Subcutaneous abdominal adipose tissue (tissue), 5 donors: ENCODE measurements around the gene FBXL17.
"Not testable (repeated sequence)": the region's sequence is repeated elsewhere in the genome, so short reads cannot be mapped to it uniquely, and the experiment has no call there.

Experiments
- H3K27ac ChIP-seq: one replicate; pipeline ENCODE4 v1.7.0; 2013; ENCODE audit warnings: low read depth, mild to moderate bottlenecking, inconsistent platforms, low read length, moderate library complexity
- H3K27me3 ChIP-seq, 5 donors: one replicate each; pipeline ENCODE4 v1.7.0; 2013; ENCODE audit warnings: low read length in 5 of 5, inconsistent platforms in 1 of 5; ENCODE audit not compliant: control insufficient read depth in 5 of 5, insufficient read depth in 4 of 5
- H3K36me3 ChIP-seq, 5 donors: one replicate each; pipeline ENCODE4 v1.7.0; 2013; ENCODE audit warnings: low read length in 5 of 5; ENCODE audit not compliant: control insufficient read depth in 5 of 5, insufficient read depth in 5 of 5
- H3K4me1 ChIP-seq, 5 donors: one replicate each; pipeline ENCODE4 v1.7.0; 2013; ENCODE audit warnings: low read length in 5 of 5, mild to moderate bottlenecking in 3 of 5, moderate library complexity in 1 of 5; ENCODE audit not compliant: control insufficient read depth in 5 of 5, insufficient read depth in 5 of 5
- H3K4me3 ChIP-seq, 5 donors: one replicate each; pipeline ENCODE4 v1.7.0; 2013; ENCODE audit warnings: low read length in 5 of 5, low read depth in 1 of 5
- H3K9ac ChIP-seq, 5 donors: one replicate each; pipeline ENCODE4 v1.7.0; 2013; ENCODE audit warnings: low read length in 5 of 5, mild to moderate bottlenecking in 4 of 5, moderate library complexity in 3 of 5
- H3K9me3 ChIP-seq, 5 donors: one replicate each; pipeline ENCODE4 v1.7.0; 2013; ENCODE audit warnings: low read length in 5 of 5; ENCODE audit not compliant: control insufficient read depth in 5 of 5
- donor health status: healthy.
- donor health status: healthy.
- donor health status: healthy.
- donor health status: healthy.
- donor health status: healthy.

The FBXL17 gene

GRCh38 chr5:108193021-108193795 is 188.7 kb downstream of the FBXL17 start:
- no peak overlapping the region for H3K27ac ChIP-seq
- no peak overlapping the region for H3K4me3 ChIP-seq
- no peaks in the 10 kb centered on the region for H3K27me3 ChIP-seq
- H3K9ac ChIP-seq: no peak overlapping the region
- H3K36me3 ChIP-seq: peaks cover 0 to 3% (median 0%) of the 10 kb centered on the region in 5 donors
- H3K4me1 ChIP-seq: no peaks in the 10 kb centered on the region
- no peaks in the 10 kb centered on the region for H3K9me3 ChIP-seq

GRCh38 chr5:108184940-108185339 is 197.0 kb downstream of the FBXL17 start:
- H3K4me3 ChIP-seq: no peak overlapping the region
- H3K36me3 ChIP-seq: peaks cover 0 to 6% (median 3%) of the 10 kb centered on the region in 5 donors
- no peaks in the 10 kb centered on the region for H3K27me3 ChIP-seq
- H3K9me3 ChIP-seq: no peaks in the 10 kb centered on the region
- H3K27ac ChIP-seq: no peak overlapping the region
- no peaks in the 10 kb centered on the region for H3K4me1 ChIP-seq
- no peak overlapping the region for H3K9ac ChIP-seq

DNA sequence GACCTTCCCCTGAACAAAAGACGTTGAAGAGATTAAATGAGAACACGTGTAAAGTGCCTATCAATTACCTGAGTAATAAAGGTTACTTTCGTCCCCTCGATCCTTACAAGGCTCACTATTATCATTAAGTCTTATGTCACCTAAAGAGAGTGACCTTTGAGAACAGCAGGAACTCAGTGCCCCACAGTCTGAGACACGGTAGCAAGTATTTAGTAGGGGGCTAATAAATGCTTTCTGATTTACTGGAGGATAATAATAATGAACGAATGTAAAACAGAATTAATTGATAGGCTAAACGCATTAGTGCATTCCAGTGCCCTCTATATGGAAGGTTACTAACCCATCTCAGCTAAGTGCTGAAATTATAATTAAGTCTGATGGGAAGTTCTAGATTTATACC is 199.9 kb downstream of the FBXL17 start:
- Histone ChIP-seq H3K36me3 (peaks cover 0 to 6% (median 3%) of the 10 kb centered on the region in 5 donors), H3K9me3 (no peaks in the 10 kb centered on the region), H3K4me1 (no peaks in the 10 kb centered on the region), H3K9ac (no peak overlapping the region), H3K4me3 (no peak overlapping the region), H3K27me3 (no peaks in the 10 kb centered on the region), H3K27ac (no peak overlapping the region)

- Histone ChIP-seq H3K9me3 (no peaks in the 10 kb centered on the region), H3K4me1 (no peaks in the 10 kb centered on the region), H3K9ac (no peak overlapping the region), H3K27me3 (no peaks in the 10 kb centered on the region), H3K36me3 (peaks cover 0 to 4% (median 0%) of the 10 kb centered on the region in 5 donors), H3K4me3 (no peak overlapping the region), H3K27ac (no peak overlapping the region)
Observed at GRCh38 chr5:108174286-108174685, 207.6 kb downstream of the FBXL17 start.

GRCh38 chr5:108171759-108172158 is 210.1 kb downstream of the FBXL17 start:
- H3K4me1 ChIP-seq: no peaks in the 10 kb centered on the region
- H3K4me3 ChIP-seq: no peak overlapping the region
- H3K9me3 ChIP-seq: no peaks in the 10 kb centered on the region
- H3K27ac ChIP-seq: no peak overlapping the region
- no peak overlapping the region for H3K9ac ChIP-seq
- peaks cover 0 to 4% (median 0%) of the 10 kb centered on the region in 5 donors for H3K36me3 ChIP-seq
- no peaks in the 10 kb centered on the region for H3K27me3 ChIP-seq

- Histone ChIP-seq H3K27me3 (no peaks in the 10 kb centered on the region), H3K4me3 (no peak overlapping the region), H3K27ac (no peak overlapping the region), H3K9ac (no peak overlapping the region), H3K4me1 (no peaks in the 10 kb centered on the region), H3K36me3 (peaks cover 0 to 4% (median 0%) of the 10 kb centered on the region in 5 donors), H3K9me3 (no peaks in the 10 kb centered on the region)
Observed at GRCh38 chr5:108168915-108169314, 213.0 kb downstream of the FBXL17 start.

DNA sequence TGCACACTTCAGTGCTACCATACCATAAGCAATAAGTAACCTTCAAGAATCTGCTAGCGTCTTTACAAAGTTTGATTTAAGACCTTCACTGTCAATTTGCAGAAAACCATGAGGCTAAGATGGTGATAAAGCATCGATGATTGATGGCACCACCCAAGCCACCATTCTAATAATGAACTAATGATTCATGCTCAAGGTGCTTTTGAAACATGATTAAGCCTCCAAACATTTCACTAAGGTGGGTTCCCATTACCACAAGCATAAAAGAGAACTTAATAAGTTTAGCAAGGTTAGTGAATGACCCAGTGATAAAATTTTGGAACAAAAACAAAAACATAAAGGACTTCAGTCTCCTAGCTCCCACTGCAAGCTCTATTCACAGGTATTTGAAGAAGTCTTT is 214.7 kb downstream of the FBXL17 start:
- Histone ChIP-seq H3K27me3 (no peaks in the 10 kb centered on the region), H3K36me3 (peaks cover 0 to 4% (median 0%) of the 10 kb centered on the region in 5 donors), H3K4me3 (no peak overlapping the region), H3K9ac (no peak overlapping the region), H3K27ac (no peak overlapping the region), H3K4me1 (no peaks in the 10 kb centered on the region), H3K9me3 (no peaks in the 10 kb centered on the region)

DNA sequence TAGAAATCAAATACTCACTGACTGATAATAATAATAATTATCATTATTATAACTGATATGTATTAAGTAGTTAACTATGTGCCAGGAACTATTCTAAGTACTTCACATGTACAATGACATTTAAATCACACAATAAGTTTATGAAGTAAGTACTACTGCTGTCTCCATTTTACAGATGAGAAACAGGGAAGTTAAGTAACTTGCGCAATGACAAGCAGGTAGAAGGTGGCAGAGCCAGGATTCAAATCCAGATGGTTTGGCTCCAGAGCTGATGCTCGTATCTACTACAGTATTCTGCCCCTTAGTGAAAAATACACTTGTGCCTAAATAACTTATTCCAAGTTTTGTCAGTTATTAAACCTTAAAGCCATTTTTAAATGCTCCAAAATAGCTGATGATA is 217.3 kb downstream of the FBXL17 start:
- no peaks in the 10 kb centered on the region for H3K4me1 ChIP-seq

DNA sequence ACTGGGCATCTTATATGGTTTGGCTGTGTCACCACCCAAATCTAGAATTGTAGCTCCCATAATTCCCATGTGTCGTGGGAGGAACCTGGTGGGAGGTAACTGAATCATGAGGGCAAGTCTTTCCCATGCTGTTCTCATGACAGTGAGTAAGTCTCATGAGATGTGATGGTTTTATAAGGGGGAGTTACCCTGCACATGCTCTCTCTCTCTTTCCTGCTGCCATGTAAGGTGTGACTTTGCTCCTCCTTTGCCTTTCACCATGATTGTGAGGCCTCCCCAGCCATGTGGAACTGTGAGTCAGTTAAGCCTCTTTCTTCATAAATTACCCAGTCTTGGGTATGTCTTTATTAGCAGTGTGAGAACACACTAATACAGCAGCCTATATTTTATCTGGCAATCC is 229.0 kb downstream of the FBXL17 start:
- not testable (repeated sequence) for H3K9ac ChIP-seq, H3K27ac ChIP-seq, H3K36me3 ChIP-seq, H3K9me3 ChIP-seq, H3K4me1 ChIP-seq, H3K27me3 ChIP-seq, H3K4me3 ChIP-seq

More for the DNA sequence above, 217.3 kb downstream of the FBXL17 start:
- Histone ChIP-seq H3K27ac (no peak overlapping the region), H3K9me3 (no peaks in the 10 kb centered on the region), H3K36me3 (no peaks in the 10 kb centered on the region), H3K9ac (no peak overlapping the region), H3K4me3 (no peak overlapping the region), H3K27me3 (no peaks in the 10 kb centered on the region)

GRCh38 chr5:108149369-108149768 is 232.5 kb downstream of the FBXL17 start:
- H3K27me3 ChIP-seq: no peaks in the 10 kb centered on the region
- no peak overlapping the region for H3K27ac ChIP-seq
- no peaks in the 10 kb centered on the region for H3K4me1 ChIP-seq
- H3K36me3 ChIP-seq: peaks cover 0 to 5% (median 0%) of the 10 kb centered on the region in 5 donors
- no peak overlapping the region for H3K4me3 ChIP-seq
- H3K9ac ChIP-seq: no peak overlapping the region
- H3K9me3 ChIP-seq: no peaks in the 10 kb centered on the region
